ENCODE data around the gene MARCHF7. TPM values are rescaled to one million over a fixed set of nuclear protein-coding genes. Genes with fewer than 3 reads are reported as not detected.

MARCHF7 gene
- total and polyA plus RNA-seq, 2 of the 8 experiments (the other 6 are each of a cell fraction or from before 2014, with no cell fraction given) = 18.3 to 116 TPM

GRCh38 chr2:159716857-159717256 lies 4.6 kb downstream of the MARCHF7 start:
- Histone ChIP-seq H2BK120ac (replicated peaks; ENCODE audit: low read depth, low read length) (no peak overlapping the region), H4K20me1 (replicated peaks in 1 of 2; ENCODE audit: control insufficient read depth in 1 of 2, insufficient read depth in 2 of 2, low read length in 2 of 2) (peaks cover 22 to 23% of the 10 kb centered on the region in 2 experiments), H2BK20ac (ENCODE audit: low read length) (no peak overlapping the region), H2AFZ (ENCODE audit: low read length) (no peak overlapping the region), H3K14ac (ENCODE audit: insufficient read length) (no peak overlapping the region), H3K23me2 (ENCODE audit: low read depth, low read length) (no peaks in the 10 kb centered on the region), H4K5ac (ENCODE audit: insufficient read length, low read depth, low read length) (no peak overlapping the region), H3K9ac (replicated peaks in 1 of 4; ENCODE audit: extremely low read depth in 1 of 4, low read depth in 3 of 4, low read length in 3 of 4) (no peak overlapping the region), H4K8ac (ENCODE audit: extremely low read depth, insufficient read depth, low read length) (no peak overlapping the region), H3K36me3 (ENCODE audit: control insufficient read depth in 2 of 4, insufficient read depth in 4 of 4, low read length in 3 of 4) (peaks cover 0 to 67% (median 9%) of the 10 kb centered on the region in 4 experiments; a peak in 6 of 8 replicates), H3K27me3 (replicated peaks in 1 of 4; ENCODE audit: control insufficient read depth in 3 of 4, extremely low read depth in 1 of 4, insufficient read depth in 3 of 4, low read length in 3 of 4) (no peaks in the 10 kb centered on the region), H2BK5ac (ENCODE audit: low read depth, low read length) (no peak overlapping the region), H3K4me3 (ENCODE audit: extremely low read depth in 1 of 4, insufficient read depth in 2 of 4, low read depth in 3 of 4, low read length in 4 of 4) (no peak overlapping the region), H3K4ac (replicated peaks; ENCODE audit: insufficient read length, low read depth, low read length) (no peak overlapping the region), H2BK15ac (ENCODE audit: low read length) (no peak overlapping the region), H3K79me1 (ENCODE audit: low read depth, low read length) (0 out of 2 replicates have a peak, but pooled peaks cover 2% of the 10 kb centered on the region), H3K79me2 (ENCODE audit: control insufficient read depth in 1 of 2, insufficient read depth in 2 of 2, low read length in 2 of 2) (peaks cover 81 to 95% of the 10 kb centered on the region in 2 experiments), H3K4me2 (ENCODE audit: insufficient read depth in 1 of 2, low read depth in 2 of 2, low read length in 2 of 2) (no peak overlapping the region), H4K91ac (replicated peaks; ENCODE audit: insufficient read length, low read length) (no peak overlapping the region), H3K4me1 (replicated peaks in 1 of 4; ENCODE audit: control insufficient read depth in 3 of 4, insufficient read depth in 4 of 4, low read length in 3 of 4) (peaks cover 0 to 7% (median 3%) of the 10 kb centered on the region in 4 experiments; a peak in 3 of 7 replicates), H3K56ac (replicated peaks; ENCODE audit: insufficient read length, low read depth, low read length) (no peak overlapping the region), H2AK5ac (ENCODE audit: low read depth, low read length) (no peak overlapping the region), H3K27ac (ENCODE audit: low read depth, low read length) (no peak overlapping the region), H3K23ac (ENCODE audit: insufficient read length) (no peak overlapping the region), H2BK12ac (ENCODE audit: low read depth, low read length) (no peak overlapping the region), H3K18ac (ENCODE audit: extremely low read depth, low read length) (no peak overlapping the region), H3K9me3 (ENCODE audit: insufficient read depth in 2 of 2, low read depth in 1 of 2, low read length in 1 of 2) (no peaks in the 10 kb centered on the region)
- CTCF ChIA-PET (ENCODE audit: partially characterized antibody) = interaction anchor here (0.6 to 0.8 kb wide), 3 partner anchors 112 to 357 kb away, joined by 3 read pairs; no protein-coding TSS in a partner anchor
- POLR2A ChIA-PET (ENCODE audit: partially characterized antibody) = interaction anchor here (0.7 to 3.9 kb wide), 8 partner anchors 9 to 112 kb away, joined by 3 to 21 read pairs (median 4); no protein-coding TSS in a partner anchor
- no peak for DNase-seq (ENCODE audit: low read depth in 1 of 2, low spot score in 2 of 2)
- no peak for FAIRE-seq
- TF ChIP-seq CEBPB (IDR thresholded peaks at IDR 0.05; ENCODE audit: low read depth, low read length) (no peak), EGR1 (IDR thresholded peaks at IDR 0.05; ENCODE audit: borderline replicate concordance, low read depth, low read length) (no peak), ATF2 (IDR thresholded peaks at IDR 0.05; ENCODE audit: low read length) (no peak), CBX8 (IDR thresholded peaks at IDR 0.05; ENCODE audit: borderline replicate concordance, low read depth, low read length) (no peak), KDM4A (IDR thresholded peaks at IDR 0.05; ENCODE audit: low read depth, low read length, severe bottlenecking) (no peak), BACH1 (IDR thresholded peaks at IDR 0.05; ENCODE audit: low read length) (no peak), RFX5 (IDR thresholded peaks at IDR 0.05; ENCODE audit: borderline replicate concordance, low read depth, low read length) (no peak), HDAC2 (IDR thresholded peaks at IDR 0.05; ENCODE audit: borderline replicate concordance in 1 of 2, low read depth in 2 of 2, low read length in 2 of 2) (no peak)
- WGBS, 2 experiments (ENCODE audit: extremely low coverage in 1 of 2, insufficient coverage in 1 of 2, insufficient read length in 1 of 2, insufficient replicate concordance in 2 of 2, low coverage in 1 of 2, low lambda C conversion rate in 2 of 2, missing lambda C conversion rate in 1 of 2) = 96% methylated on average over 2 of the region's 2 CpGs; no CpG with 5 or more reads in 1 of the 2 experiments

All from H1 (cell line).